GM19452 (cell line): Measurements from ENCODE around the gene TPX2.

ENCODE experiments used
- ATAC-seq: cut with Tn5 transposase; IDR thresholded peaks from one replicate; pipeline ENCODE4 v1.9.1; 2021; ENCODE audit not compliant: unreplicated experiment

Gene TPX2

GRCh38 chr20:31830406-31830981, 91.4 kb downstream of the TPX2 start:
- ATAC-seq, result no peak

GRCh38 chr20:31831211-31831610, 92.1 kb downstream of the TPX2 start:
- ATAC-seq, result no peak

- ATAC-seq, result no peak
Observed at GRCh38 chr20:31831771-31832306, 92.7 kb downstream of the TPX2 start.

GRCh38 chr20:31833130-31833930, 94.2 kb downstream of the TPX2 start:
- no peak for ATAC-seq

GRCh38 chr20:31833931-31834521, 94.9 kb downstream of the TPX2 start:
- ATAC-seq, result no peak

GRCh38 chr20:31835554-31835953, 96.5 kb downstream of the TPX2 start:
- no peak for ATAC-seq

GRCh38 chr20:31835977-31836852, 97.1 kb downstream of the TPX2 start:
- ATAC-seq, result peak; percentile 86

GRCh38 chr20:31836853-31837608, 97.9 kb downstream of the TPX2 start:
- ATAC-seq, result no peak

GRCh38 chr20:31837896-31838397, 98.9 kb downstream of the TPX2 start:
- no peak for ATAC-seq

GRCh38 chr20:31838646-31839292, 99.7 kb downstream of the TPX2 start:
- no peak for ATAC-seq

GRCh38 chr20:31839782-31840487, 100.8 kb downstream of the TPX2 start:
- ATAC-seq, result no peak

GRCh38 chr20:31840906-31841816, 102.1 kb downstream of the TPX2 start:
- no peak for ATAC-seq

GRCh38 chr20:31841928-31842327, 102.8 kb downstream of the TPX2 start:
- no peak for ATAC-seq

- ATAC-seq, result no peak
Observed at GRCh38 chr20:31842471-31843157, 103.5 kb downstream of the TPX2 start.

- no peak for ATAC-seq
Observed at GRCh38 chr20:31843288-31843687, 104.2 kb downstream of the TPX2 start.

- ATAC-seq, result no peak
Observed at GRCh38 chr20:31843881-31844280, 104.8 kb downstream of the TPX2 start.

GRCh38 chr20:31844737-31845299, 105.7 kb downstream of the TPX2 start:
- no peak for ATAC-seq
